Upper lobe of left lung (tissue), 4 donors: Measurements from ENCODE around the gene SERP1.

Experiments used
- CTCF ChIP-seq, 6 experiments: fragments of 450-650 bp in 4 of 6; fragments of 200-600 bp in 2 of 6; sonication (generic) in 2 of 6; IDR thresholded peaks; one replicate each; pipeline ENCODE4 v1.5.1; 2016 to 2019; ENCODE audit warnings: antibody characterized with exemption in 6 of 6
- EP300 ChIP-seq, 4 donors: sonication (generic); formaldehyde crosslinking; IDR thresholded peaks; one replicate each; pipeline ENCODE4 v1.5.1; 2017; ENCODE audit warnings: antibody characterized with exemption in 4 of 4, control low read depth in 2 of 4

DNA sequence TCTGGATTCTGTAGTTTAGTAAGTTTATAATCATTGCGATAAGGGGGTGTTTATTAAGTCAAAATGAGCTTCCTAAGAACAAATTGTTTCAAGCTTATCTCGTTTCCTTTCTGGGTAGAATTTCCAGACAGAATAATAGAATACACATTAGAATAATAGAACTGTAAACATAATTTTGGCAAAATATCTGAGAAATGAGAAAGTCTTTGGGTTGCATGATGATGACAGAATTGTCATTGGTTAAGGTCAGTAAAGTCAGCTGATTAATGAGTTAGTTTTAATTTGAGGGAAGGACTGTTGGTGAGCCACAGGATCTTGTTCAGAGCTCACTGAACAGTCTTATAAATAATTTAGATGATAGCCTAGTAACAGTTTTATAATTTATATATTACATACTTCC lies 10.5 kb upstream of the SERP1 start:
- TF ChIP-seq CTCF (IDR thresholded peaks at IDR 0.05) (no peak), EP300 (IDR thresholded peaks at IDR 0.05) (peak in 1 of 4 donors; percentile 49)
